ENCODE results near the gene STPG1. TPM values are rescaled to one million over a fixed set of nuclear protein-coding genes. Genes with fewer than 3 reads are reported as not detected.
A peak's percentile ranks its signal among the peaks of the same experiment; 100 is the strongest.

The STPG1 gene
- total RNA-seq, 1 donor from 2014 or later = 2.4 TPM

DNA sequence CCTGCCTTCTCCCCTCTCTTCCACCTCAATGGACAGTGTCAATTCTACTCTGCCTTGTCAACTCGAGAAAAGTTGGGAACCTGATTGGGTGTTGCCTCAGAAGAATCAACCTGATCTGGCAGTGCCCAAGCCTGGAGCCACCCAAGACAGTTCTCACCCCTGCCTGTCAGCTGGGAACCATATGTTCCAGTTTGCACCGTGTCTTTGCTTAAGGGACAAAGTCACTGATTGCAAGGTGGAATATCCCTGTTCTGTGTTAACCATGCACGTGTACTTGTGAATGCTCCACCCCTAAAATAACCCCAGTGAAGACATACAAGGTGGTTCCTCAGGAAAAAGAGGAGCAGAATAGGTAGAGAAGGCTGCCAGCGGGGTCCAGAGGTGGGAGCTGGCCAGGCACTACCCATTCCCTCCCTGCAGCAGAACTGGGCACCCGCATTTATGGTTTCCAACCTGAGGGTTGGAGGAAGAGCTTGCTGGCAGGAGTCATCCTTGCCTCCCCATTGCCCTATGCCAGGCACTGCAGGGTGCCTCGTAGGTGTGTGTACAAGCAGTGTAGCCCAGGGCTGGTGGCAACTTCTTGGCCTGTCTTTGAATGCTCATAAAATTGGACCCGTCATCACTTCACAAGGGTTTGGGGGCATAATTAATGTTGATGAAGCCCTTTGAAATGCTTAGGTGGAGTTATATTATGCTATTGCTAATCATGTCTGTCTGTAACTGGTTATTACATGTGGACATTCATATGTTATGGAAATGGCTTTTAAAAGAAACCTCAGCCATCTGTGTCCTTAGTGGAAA lies 13.4 kb upstream of the STPG1 start:
- no peak for DNase-seq (ENCODE audit: low read depth in 2 of 2)

DNA sequence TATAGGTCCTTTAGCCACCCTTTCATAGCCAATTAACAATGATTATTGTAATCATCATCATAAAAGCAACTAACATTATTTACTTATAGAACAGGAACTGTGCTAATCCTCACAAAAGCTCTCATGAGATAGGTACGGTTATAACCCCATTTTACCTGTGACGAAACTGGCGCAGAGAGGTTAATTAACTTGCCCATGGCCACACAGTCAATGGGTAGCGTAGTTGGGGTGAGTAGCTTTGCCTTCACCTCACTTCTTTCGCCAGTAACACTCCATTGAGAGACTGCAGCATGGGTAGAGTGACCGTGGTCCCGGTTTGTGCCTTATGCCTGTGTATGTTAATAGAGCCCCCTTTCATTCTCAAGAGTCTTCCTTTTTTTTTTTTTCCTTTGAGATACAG lies 12.3 kb upstream of the STPG1 start:
- no peak for DNase-seq (ENCODE audit: low read depth in 2 of 2)

GRCh38 chr1:24425441-24425840 lies 11.9 kb upstream of the STPG1 start:
- DNase-seq (ENCODE audit: low read depth in 2 of 2) = no peak

- DNase-seq (ENCODE audit: low read depth in 2 of 2) = no peak
Observed at GRCh38 chr1:24424990-24425389, 11.4 kb upstream of the STPG1 start.

GRCh38 chr1:24424207-24424606 lies 10.6 kb upstream of the STPG1 start:
- no peak for DNase-seq (ENCODE audit: low read depth in 2 of 2)

- no peak for DNase-seq (ENCODE audit: low read depth in 2 of 2)
Observed at GRCh38 chr1:24421502-24421901, 7.9 kb upstream of the STPG1 start.

DNA sequence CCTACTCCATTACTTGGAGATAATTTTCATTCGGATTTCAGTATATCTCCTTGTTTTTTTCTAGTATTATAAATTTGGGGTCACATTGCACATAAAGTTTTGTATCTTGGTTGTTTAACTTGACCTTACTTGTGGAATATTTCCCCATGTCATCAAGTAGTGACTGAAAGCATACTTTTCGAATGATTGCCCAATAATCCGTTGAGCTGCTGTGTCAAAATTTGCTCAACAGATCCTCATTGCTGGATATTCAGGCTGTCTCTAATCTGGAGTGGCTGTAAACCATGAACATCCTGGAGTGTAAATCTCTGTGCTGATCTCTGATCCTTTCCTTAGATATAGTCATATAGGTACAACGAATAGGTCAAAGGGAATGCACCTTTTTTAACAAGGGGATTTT lies 7.0 kb upstream of the STPG1 start:
- no peak for DNase-seq (ENCODE audit: low read depth in 2 of 2)

GRCh38 chr1:24418898-24419628 lies 5.5 kb upstream of the STPG1 start:
- DNase-seq (ENCODE audit: low read depth in 2 of 2) = no peak

DNA sequence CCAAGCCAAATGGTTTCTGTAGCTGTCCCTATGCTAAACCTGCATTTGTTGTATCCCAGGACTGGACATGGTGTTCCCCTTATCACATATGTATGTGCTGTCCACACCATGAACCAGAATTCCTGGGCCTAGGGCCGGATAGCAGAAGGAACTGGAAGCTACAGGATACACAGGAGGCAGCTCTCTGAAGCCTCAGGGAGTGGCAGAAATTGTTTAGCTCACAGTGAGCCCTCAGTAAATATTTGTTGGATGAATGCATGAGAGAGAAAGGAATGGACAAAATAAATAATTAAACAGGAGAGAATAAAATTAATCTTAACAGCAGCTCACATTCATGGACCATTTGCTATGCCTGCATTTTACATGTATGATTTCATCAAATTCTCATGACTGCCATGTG lies 4.1 kb upstream of the STPG1 start:
- no peak for DNase-seq (ENCODE audit: low read depth in 2 of 2)

GRCh38 chr1:24416666-24417391 lies 3.2 kb upstream of the STPG1 start:
- DNase-seq (ENCODE audit: low read depth in 2 of 2) = no peak

DNA sequence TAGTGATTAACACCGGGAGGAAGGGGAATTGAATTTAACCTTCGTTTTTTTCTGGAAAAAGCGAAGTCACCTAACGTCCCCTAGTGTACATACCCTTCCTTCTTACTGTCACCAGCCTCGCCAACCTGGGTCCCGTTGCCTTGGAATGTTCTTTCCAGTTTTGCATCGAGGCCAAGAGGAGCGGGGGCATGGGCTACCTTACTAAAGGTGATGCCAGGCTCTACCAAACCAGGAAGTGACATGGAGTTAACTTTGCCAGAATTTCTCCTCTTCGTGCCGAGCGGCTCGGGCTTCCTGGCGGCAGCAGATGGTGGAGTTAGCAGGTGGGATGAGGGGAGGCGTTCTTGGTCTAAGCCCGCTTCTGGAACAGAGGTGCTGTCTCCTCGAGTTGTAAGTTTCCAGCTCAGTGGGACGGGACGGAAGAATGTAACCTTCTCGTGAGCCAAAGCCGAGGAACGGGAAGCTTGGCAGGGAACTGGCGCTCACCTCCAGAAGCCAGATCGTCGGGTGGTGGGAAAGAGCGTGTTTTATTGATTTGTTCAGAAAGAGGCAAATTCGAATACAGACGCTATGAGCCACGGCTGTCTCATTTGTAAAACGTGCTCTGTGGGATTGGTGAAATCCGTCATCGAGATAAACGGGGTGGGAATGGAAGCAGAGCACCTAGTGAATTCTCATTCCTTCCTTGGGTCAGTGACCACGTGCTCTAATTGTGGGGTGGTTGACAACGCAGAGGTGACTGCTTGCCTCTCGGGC lies 2.5 kb upstream of the STPG1 start:
- DNase-seq (ENCODE audit: low read depth in 2 of 2) = peak in 1 of 2 donors; percentile 26

- peak; percentile 97 to 99 for DNase-seq (ENCODE audit: low read depth in 2 of 2)
Observed at GRCh38 chr1:24415334-24415909, 1.8 kb upstream of the STPG1 start, which contains the start of gene NIPAL3. Gene NIPAL3, plus strand, starts transcription at chr1:24415802. Its CDS starts 3,746 bp downstream, at chr1:24419548.

DNA sequence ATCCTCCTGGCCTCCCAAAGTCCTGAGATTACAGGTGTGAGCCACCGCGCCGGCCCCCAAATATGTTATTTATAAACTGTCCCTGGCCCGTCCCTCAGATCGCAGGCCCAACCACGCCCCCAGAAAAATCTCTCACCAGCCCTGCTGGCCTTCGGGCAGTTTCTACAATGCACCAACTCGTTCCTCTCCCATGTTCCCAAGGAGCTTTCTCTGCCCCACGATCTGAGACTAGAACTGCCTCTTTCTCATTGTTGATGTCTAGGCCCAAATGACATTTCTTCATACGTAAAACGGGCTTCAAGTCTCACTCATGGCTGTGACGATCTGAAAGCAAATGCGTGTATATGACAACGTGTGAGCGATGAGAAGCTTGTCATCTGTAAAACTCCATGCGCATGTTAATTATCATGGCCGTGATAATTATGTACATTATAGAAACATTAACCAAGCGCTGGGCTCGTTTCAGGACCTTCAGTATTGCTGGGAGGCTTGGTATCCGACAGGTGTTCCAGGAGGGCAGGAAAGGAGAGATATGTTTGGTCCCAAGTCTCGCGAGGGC lies 1.3 kb upstream of the STPG1 start:
- DNase-seq (ENCODE audit: low read depth in 2 of 2) = no peak

DNA sequence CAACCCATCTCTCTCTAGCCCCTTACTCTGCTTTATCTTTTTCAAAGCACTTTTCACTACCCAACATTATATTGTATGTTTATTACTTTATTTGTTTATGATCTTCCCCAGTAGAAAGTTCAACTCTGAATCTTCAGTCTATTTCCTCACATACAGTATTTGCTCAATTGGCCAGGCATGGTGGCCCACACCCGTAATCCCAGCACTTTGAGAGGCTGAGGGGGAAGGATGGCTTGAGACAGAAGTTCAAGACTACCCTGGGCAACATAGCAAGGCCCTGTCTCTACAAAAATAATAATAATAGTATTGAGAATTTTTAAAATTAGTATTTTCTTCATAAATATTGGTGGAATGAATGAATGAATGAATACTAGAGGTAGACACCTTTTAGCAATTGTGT lies 1.2 kb downstream of the STPG1 start:
- DNase-seq (ENCODE audit: low read depth in 2 of 2) = no peak

GRCh38 chr1:24411963-24412362 lies 1.6 kb downstream of the STPG1 start:
- no peak for DNase-seq (ENCODE audit: low read depth in 2 of 2)

DNA sequence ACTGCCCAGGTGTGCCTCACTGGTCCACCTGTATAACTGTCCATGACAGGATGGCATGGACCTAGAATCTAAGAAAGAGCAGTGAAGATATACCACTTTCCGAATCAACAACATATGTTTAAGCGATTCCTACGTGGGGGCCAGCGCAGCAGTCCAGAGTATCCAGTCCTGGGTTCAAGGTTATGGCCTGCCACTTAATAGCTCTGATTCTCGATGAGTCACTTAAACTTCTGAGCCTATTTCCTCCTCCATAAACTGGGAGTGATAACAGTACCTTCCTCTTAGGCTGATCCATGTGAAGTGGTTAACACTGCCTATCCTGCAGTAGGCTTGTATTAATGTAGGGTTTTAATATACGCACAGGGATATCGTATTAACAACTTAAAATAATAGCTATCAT lies 2.8 kb downstream of the STPG1 start:
- DNase-seq (ENCODE audit: low read depth in 2 of 2) = no peak

GRCh38 chr1:24409535-24409934 lies 4.0 kb downstream of the STPG1 start:
- peak in 1 of 2 donors; percentile 62 for DNase-seq (ENCODE audit: low read depth in 2 of 2)

- DNase-seq (ENCODE audit: low read depth in 2 of 2) = no peak
Observed at GRCh38 chr1:24406788-24407187, 6.8 kb downstream of the STPG1 start.

DNA sequence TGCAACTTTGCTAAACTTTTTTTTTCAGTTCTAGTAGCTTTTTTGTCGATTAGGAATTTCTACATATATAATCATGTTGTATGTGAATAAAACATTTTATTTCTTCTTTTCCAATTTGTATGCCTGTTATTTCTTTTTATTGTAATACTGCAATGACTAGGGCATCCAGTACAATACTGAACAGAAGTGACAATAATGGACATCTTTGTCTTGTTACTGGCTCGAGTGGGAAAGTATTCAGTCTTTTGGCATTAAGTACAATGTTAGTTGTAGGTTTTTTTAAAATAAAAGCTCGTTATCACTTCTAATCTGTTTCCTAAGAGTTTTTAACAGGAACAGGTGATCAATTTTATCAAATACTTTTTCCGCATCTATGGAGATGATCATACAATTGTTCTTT lies 9.8 kb downstream of the STPG1 start:
- DNase-seq (ENCODE audit: low read depth in 2 of 2) = no peak

DNA sequence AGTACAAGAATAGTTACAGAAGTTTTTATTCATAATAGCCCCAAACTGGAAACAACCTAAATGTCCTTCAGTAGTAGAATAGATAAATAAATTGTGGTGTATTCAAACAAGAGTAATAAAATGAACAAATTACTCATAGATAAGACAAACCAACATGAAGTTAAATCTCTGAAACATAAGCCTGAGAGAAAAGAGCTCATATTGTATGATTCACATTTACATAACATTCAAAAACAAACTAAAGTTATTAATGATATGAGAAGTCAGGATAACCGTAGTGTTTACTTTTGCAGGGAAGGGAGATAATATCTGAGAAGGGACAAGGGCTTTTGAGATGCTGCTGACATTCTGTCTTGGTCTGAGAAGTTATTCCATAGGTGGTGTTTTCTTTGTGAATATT lies 13.5 kb downstream of the STPG1 start:
- no peak for DNase-seq (ENCODE audit: low read depth in 2 of 2)

DNA sequence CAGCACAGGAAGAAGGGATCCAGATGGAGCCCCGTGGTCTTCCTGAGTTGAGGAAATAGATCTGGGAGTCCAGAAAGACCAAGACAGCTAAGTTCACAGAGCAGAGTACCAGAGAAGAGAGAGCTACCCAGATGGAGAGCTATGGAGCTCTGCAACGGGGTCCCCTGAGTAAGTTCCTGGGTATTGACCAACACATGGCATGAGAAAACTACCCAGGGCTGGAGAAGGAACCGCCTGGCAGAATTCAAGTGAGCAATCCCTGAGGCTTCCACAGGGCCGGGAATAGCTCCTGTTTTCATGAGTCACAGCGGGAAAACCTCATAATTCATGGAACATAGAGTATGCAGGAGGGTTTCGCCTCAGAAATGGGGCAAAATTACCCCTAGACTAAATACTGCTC lies 19.7 kb downstream of the STPG1 start:
- peak in 1 of 2 donors; percentile 61 for DNase-seq (ENCODE audit: low read depth in 2 of 2)
